Fibroblast of skin of back (primary cell): ENCODE measurements around the gene RHEBL1.

ENCODE experiments used
- DNase-seq: peaks from one replicate; pipeline ENCODE4 v3.0.0-alpha.2; 2013

The RHEBL1 gene

DNA sequence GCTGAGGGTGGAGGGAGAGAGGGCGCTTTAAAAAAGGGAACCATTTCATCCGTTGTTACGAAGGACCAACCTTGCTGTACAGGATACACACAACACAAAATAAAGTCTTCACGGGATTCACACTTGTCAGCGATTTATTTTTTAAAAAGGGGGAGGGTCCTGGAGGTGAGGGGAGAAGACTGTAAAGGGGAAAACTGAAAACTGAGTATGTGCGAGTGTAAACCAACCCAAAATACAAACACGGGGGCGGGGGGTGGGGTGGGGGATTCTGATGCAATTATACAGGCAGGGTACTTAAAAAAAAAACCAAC is 50.7 kb downstream of the RHEBL1 start:
- DNase-seq: no peak

- peak; percentile 97 for DNase-seq
These were observed 51.3 kb downstream of the RHEBL1 start, which contains the start of gene PRKAG1 for GRCh38 chr12:49018261-49019119. Gene PRKAG1, minus strand, starts transcription at chr12:49018776. Its CDS starts 36 bp downstream, at chr12:49018740.

DNA sequence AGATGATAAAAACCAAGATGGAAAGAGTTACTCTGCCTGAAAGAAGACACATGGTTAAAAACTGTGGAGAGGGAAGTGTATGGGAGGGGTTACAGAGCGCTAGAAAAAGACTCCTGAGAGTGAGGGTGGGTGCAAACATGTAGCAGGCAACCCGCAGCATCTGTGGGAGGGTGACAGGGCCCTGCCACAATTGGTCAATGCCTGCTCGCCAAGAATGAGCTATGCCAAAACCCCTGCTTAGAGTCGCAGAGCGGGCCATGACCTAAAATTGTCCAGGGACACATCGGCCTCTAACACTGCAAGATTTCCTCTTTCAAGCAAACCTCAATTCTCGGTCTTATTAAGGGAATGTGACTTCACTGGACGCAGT is 51.9 kb downstream of the RHEBL1 start:
- peak; percentile 57 for DNase-seq

DNA sequence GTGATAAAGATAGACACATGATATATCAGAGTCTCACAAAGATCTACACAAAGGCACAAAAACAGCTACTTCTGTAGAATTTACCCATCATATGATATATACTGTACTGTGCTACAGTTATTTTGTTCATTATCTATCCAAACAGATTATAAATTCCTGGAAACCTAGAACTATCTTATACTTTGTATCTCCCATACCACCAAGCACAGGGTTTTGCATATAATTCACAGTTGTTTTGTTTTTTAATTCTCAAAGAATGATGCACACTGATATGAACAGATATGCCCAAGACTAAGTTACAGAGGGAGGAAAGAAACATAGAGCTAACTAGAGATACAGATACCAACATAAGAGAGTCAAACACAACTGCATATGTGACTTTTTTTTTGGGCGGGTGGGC is 54.6 kb downstream of the RHEBL1 start:
- DNase-seq: no peak
